ENCODE measurements around the gene CDK16.

CDK16 gene

DNA sequence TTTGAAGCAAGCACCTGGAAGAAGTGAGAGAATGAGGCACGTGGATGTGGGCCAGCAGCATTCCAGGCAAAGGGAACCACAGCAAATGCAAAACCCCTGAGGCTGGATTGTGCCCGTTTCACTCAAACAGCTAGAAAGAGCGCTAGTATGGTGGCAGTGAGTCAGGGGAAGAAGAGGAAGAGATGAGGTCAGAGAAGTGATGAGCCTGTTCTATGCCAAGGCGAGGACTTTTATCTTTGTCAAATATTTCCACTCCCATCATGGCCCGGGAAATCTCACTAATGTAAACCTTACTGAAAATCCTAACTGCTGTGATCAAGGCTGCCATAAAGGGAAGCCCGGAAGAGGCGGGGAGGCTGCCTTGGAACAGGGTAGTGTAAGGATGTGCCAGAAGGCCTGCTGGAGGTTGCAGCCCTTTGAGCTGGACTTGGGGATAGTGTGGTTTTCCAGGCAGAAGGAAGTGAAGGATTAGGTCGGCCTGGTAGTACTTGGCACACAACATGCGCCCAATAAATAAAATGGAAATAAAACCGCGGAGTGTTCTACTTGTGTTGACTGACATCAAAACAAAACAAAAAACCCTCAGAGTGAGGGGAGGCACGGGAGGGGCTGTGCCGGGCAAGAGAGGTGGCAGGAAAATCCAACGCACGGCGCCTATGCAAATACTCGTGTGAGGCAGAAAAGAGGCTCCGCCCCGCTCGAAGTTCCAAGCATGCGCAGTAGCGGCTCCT, 1.2 kb upstream of the CDK16 start:
- no peak for DNase-seq (ENCODE audit: extremely low read depth, low read depth)
- TF ChIP-seq CTCF (IDR thresholded peaks at IDR 0.05; ENCODE audit: low read depth, low read length) = no peak

GRCh38 chrX:47217852-47218279, 615 bp upstream of the CDK16 start:
- peak; percentile 98 for DNase-seq (ENCODE audit: extremely low read depth, low read depth)
- TF ChIP-seq CTCF (IDR thresholded peaks at IDR 0.05; ENCODE audit: low read depth, low read length) = no peak

- DNase-seq (ENCODE audit: extremely low read depth, low read depth) = no peak
Measured at GRCh38 chrX:47218920-47219815, 687 bp downstream of the CDK16 start.

DNA sequence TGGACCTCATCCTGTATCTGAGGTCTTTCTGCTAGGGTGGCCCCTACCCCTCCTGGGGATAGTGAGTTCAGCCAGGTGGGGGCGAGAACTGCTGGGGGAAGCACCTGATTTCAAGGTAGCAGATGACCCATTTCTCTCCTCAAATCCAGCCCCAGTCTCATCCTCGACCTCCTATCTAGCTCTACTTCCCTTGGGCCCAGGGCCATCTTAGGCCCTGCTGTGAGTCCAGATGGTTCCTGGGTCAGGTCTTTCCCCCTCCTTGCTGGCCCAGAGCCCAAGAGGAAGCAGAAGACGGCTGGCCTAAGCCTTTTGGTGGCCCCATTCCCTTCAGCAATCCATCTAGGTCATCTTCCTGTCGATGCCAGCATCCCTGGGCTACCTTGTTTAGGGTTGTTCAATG, 3.3 kb downstream of the CDK16 start:
- no peak for TF ChIP-seq CTCF (IDR thresholded peaks at IDR 0.05; ENCODE audit: low read depth, low read length)
- DNase-seq (ENCODE audit: extremely low read depth, low read depth) = no peak

More at GRCh38 chrX:47218920-47219815, 687 bp downstream of the CDK16 start:
- no peak for TF ChIP-seq CTCF (IDR thresholded peaks at IDR 0.05; ENCODE audit: low read depth, low read length)

- no peak for DNase-seq (ENCODE audit: extremely low read depth, low read depth)
- no peak for TF ChIP-seq CTCF (IDR thresholded peaks at IDR 0.05; ENCODE audit: low read depth, low read length)
Measured at GRCh38 chrX:47222751-47223350, 4.4 kb downstream of the CDK16 start.

DNA sequence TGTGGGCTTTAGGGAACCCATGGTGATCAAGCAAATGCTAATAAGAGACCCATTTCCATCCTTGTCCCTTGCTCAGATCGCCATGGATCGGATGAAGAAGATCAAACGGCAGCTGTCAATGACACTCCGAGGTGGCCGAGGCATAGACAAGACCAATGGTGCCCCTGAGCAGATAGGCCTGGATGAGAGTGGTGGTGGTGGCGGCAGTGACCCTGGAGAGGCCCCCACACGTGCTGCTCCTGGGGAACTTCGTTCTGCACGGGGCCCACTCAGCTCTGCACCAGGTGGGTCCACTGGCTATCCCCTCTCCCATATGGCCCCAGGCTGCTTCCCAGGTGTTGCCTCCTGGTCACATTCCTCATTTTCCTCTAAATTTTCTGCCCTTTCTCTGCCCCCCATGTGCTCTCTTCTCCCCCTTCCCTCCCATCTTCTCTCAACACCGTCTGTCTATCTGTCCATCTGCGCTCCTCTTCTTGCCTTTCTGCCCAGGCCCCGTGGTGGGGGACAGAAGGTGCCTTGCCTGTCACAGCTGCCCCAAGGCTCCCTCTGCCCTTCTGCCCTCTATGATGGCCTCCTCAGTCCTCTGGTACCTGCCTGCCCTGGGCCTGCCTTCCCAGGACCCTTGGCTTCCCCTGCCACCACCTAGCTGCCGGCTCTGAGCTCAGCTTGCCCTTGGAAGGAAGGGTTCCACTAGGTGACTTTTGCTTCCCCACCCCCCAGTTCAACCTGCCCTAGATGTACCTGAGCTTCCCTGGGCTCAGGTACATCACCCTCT, 5.2 kb downstream of the CDK16 start:
- no peak for TF ChIP-seq CTCF (IDR thresholded peaks at IDR 0.05; ENCODE audit: low read depth, low read length)
- no peak for DNase-seq (ENCODE audit: extremely low read depth, low read depth)

Measured in AG09319 (cell line).